CD4-positive, alpha-beta T cell treated with Interleukin-21 for 1 hour (primary cell): ENCODE results near the gene ANKRD42.

ENCODE experiments used
- DNase-seq: peaks from one replicate; pipeline ENCODE4 v3.0.0-alpha.2; 2020

ANKRD42 gene

GRCh38 chr11:83293457-83293774, 99.9 kb downstream of the ANKRD42 start:
- no peak for DNase-seq

GRCh38 chr11:83294208-83294607, 100.7 kb downstream of the ANKRD42 start:
- DNase-seq, result no peak
